ENCODE data around the gene CDH4. TPM values are rescaled to one million over a fixed set of nuclear protein-coding genes. Genes with fewer than 3 reads are reported as not detected.

CDH4 gene
- total RNA-seq, 1 donor from 2014 or later: 0.06 TPM

DNA sequence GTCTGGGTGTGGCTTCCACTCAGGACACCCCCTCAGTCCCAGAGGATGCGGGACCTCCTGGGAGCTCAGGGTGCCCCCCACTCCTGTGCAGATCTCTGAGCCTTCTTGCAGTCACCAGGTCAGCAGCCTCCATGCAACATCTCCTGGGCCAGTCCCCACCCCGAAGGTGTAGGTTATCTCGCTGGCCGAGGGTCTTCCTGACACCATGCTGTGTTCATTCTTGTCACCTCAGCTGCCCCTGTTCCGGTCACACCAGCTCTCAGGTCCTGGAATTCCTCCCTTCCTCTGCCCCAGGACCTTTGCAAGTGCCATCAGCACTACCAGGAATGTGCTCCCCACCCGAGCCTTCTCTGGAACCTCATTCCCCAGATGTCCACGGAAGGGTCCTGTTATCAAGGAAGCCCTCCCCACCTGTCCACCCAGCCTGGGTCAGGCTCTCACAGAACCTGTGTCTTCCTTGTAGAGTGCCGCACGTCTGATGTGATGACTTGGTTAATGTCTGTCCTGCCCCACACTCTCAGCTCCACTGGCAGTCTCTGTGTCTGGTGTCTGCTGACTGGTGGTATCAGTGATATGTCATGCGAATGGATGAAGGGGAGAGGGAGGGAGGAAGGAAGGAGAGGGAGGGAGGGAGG lies 484.1 kb downstream of the CDH4 start:
- Histone ChIP-seq H3K4me1 (no peaks in the 10 kb centered on the region), H3K27ac (no peak overlapping the region), H3K36me3 (no peaks in the 10 kb centered on the region), H3K4me3 (no peak overlapping the region), H3K27me3 (ENCODE audit: low read depth) (peaks cover 22% of the 10 kb centered on the region), H3K9me3 (no peaks in the 10 kb centered on the region)
- DNase-seq (peak; percentile 16), ATAC-seq (no peak)
- TF ChIP-seq, protein P1, sequence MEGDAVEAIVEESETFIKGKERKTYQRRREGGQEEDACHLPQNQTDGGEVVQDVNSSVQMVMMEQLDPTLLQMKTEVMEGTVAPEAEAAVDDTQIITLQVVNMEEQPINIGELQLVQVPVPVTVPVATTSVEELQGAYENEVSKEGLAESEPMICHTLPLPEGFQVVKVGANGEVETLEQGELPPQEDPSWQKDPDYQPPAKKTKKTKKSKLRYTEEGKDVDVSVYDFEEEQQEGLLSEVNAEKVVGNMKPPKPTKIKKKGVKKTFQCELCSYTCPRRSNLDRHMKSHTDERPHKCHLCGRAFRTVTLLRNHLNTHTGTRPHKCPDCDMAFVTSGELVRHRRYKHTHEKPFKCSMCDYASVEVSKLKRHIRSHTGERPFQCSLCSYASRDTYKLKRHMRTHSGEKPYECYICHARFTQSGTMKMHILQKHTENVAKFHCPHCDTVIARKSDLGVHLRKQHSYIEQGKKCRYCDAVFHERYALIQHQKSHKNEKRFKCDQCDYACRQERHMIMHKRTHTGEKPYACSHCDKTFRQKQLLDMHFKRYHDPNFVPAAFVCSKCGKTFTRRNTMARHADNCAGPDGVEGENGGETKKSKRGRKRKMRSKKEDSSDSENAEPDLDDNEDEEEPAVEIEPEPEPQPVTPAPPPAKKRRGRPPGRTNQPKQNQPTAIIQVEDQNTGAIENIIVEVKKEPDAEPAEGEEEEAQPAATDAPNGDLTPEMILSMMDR (IDR thresholded peaks at IDR 0.05): no peak
- intact Hi-C loops (cut with DNase I): no loop called here

DNA sequence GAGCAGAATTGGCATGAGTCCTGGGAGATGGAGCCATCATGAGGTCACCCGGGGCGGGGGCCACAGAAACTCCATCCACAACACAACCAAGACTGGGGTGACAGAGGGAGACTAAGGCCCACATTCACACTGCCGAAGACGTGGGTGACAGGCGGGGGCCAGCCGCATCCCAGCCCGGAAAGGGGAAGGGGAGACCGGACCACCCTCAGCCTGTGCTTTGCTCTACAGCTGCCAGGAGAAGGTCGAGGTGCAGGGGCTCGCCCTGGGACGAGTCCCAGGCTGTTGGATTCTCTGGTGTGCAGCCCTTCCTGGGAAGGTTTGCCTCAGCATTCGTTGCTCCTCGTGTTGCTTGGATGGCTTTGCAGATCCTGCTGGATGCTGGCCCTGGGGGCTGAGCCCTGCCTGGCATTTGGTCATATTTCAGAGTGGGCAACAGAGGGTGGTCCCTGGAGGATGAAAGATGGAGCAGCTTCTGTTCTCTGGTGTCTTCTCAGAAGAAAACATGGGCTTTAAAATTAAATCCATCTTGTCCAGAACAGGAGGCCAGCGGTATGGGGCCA lies 484.8 kb downstream of the CDH4 start:
- Histone ChIP-seq H3K27me3 (ENCODE audit: low read depth) (peaks cover 22% of the 10 kb centered on the region), H3K4me3 (no peak overlapping the region), H3K9me3 (no peaks in the 10 kb centered on the region), H3K4me1 (no peaks in the 10 kb centered on the region), H3K27ac (no peak overlapping the region), H3K36me3 (no peaks in the 10 kb centered on the region)
- TF ChIP-seq, protein P1 (IDR thresholded peaks at IDR 0.05): no peak
- intact Hi-C loops (cut with DNase I): no loop called here
- ATAC-seq (no peak), DNase-seq (peak; percentile 18)

DNA sequence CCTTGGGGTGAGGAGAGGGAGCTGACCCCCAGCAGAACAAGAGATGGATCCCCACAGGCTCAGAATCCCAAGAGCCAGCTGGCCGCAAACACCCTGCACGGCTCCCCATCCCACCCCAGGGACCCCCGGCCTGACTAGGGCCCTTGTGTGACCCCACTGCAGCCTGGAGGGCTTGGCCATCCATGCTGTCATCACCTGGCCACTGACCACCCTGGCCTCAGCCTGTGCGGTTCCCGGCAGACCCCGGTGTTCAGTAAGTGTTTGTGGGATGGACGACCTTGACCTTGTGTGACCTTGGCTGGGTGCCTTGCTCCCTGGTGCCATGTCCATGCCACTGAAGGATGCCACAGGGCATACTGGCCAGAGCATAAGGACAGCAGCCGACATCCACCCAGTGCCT lies 485.3 kb downstream of the CDH4 start:
- intact Hi-C loops (cut with DNase I): no loop called here
- no peaks in the 10 kb centered on the region for H3K4me1 ChIP-seq
- TF ChIP-seq, protein P1 (IDR thresholded peaks at IDR 0.05): no peak
- peaks cover 22% of the 10 kb centered on the region for H3K27me3 ChIP-seq (ENCODE audit: low read depth)
- no peaks in the 10 kb centered on the region for H3K9me3 ChIP-seq
- no peak overlapping the region for H3K4me3 ChIP-seq
- no peak overlapping the region for H3K27ac ChIP-seq
- H3K36me3 ChIP-seq: no peaks in the 10 kb centered on the region
- ATAC-seq (no peak), DNase-seq (peak; percentile 23)

DNA sequence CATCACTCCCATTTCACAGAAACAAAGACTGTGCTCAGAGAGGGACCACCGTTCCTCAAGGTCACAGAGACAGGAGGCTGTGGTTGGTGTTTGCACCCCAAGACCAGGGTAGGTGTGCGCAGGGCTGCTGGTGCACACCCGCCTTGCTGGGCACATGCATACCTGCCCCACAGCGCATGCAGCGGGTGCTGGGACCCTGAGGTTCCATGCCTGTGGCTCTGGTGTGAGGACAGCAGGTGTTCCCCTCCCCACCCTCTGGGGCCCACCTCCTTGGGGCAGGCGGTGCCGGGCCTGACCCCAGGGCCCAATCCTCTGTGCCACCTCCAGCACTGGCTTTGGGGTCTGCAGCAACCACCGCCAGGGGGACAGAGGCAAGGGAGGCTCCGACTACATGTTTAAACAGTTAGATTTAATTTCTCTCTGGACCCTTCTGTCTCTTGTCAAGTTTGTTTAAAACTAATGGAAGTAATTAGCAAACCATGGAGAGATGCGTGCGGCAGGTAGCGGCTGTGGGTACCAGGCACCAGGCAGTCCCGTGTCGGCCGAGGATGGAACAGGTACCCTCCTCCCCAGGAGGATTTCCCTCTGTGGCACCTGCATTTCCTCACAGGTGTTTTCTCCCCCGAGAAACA lies 485.9 kb downstream of the CDH4 start:
- Histone ChIP-seq H3K36me3 (no peaks in the 10 kb centered on the region), H3K4me3 (no peak overlapping the region), H3K9me3 (no peaks in the 10 kb centered on the region), H3K27ac (no peak overlapping the region), H3K4me1 (no peaks in the 10 kb centered on the region), H3K27me3 (ENCODE audit: low read depth) (peaks cover 22% of the 10 kb centered on the region)
- intact Hi-C loops (cut with DNase I): no loop called here
- ATAC-seq (peak in 1 of 2 donors; percentile 10), DNase-seq (peak; percentile 25)
- TF ChIP-seq, protein P1 (IDR thresholded peaks at IDR 0.05): no peak

DNA sequence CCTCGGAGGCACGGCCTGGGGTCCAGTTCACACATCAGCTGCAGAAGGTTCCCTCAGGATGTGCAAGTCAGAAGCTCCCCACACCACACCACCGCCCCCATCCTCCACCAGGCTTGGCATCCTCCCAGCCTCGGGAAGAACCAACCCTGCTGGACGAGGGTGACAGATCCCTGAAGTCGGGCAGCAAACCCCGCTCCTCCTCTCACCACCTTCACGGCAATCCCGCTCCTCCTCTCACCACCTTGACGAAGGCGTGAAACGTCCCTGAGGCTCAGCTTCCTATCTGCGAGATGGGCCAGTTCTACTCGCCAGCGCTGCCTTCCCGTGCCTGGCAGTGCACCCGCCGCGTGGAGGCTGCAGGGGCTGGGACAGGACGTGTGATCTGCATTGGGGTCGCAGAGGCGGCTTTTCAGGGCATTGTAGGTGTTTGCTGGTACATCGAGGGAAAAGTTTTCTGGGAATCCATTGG lies 486.6 kb downstream of the CDH4 start:
- TF ChIP-seq, protein P1 (IDR thresholded peaks at IDR 0.05): no peak
- Histone ChIP-seq H3K9me3 (no peaks in the 10 kb centered on the region), H3K4me1 (no peaks in the 10 kb centered on the region), H3K27ac (no peak overlapping the region), H3K36me3 (no peaks in the 10 kb centered on the region), H3K27me3 (ENCODE audit: low read depth) (peaks cover 22% of the 10 kb centered on the region), H3K4me3 (no peak overlapping the region)
- ATAC-seq (no peak), DNase-seq (peak; percentile 31)
- intact Hi-C loops (cut with DNase I): no loop called here
